ENCODE data around the gene TAS1R2. TPM values are rescaled to one million over a fixed set of nuclear protein-coding genes. Genes with fewer than 3 reads are reported as not detected.

TAS1R2 gene
- total and polyA plus RNA-seq, 2 donors from 2014 or later, result not detected

GRCh38 chr1:18869847-18870594 lies 10.6 kb upstream of the TAS1R2 start:
- H3K27ac ChIP-seq (ENCODE audit: low read depth in 2 of 2, low read length in 2 of 2), result no peak overlapping the region
- H3K4me3 ChIP-seq (ENCODE audit: low read length in 3 of 3), result no peak overlapping the region
- FAIRE-seq (no peak), DNase-seq (no peak)
- intact Hi-C loops (cut with DNase I), result loop anchor here (10.0 kb wide), 1 partner anchor 265 kb away; no protein-coding TSS in a partner anchor
- H3K4me1 ChIP-seq (ENCODE audit: control insufficient read depth in 2 of 3, insufficient read depth in 2 of 3, low read depth in 1 of 3, low read length in 3 of 3), result no peaks in the 10 kb centered on the region
- H3K36me3 ChIP-seq (ENCODE audit: control insufficient read depth in 2 of 3, insufficient read depth in 3 of 3, low read length in 3 of 3), result peaks cover 0 to 25% (median 11%) of the 10 kb centered on the region in 3 donors
- H3K9ac ChIP-seq (ENCODE audit: low read length in 3 of 3), result no peak overlapping the region
- no peaks in the 10 kb centered on the region for H3K9me3 ChIP-seq (ENCODE audit: control insufficient read depth in 2 of 3, insufficient read depth in 1 of 3, low read length in 3 of 3)
- TF ChIP-seq, protein P1, sequence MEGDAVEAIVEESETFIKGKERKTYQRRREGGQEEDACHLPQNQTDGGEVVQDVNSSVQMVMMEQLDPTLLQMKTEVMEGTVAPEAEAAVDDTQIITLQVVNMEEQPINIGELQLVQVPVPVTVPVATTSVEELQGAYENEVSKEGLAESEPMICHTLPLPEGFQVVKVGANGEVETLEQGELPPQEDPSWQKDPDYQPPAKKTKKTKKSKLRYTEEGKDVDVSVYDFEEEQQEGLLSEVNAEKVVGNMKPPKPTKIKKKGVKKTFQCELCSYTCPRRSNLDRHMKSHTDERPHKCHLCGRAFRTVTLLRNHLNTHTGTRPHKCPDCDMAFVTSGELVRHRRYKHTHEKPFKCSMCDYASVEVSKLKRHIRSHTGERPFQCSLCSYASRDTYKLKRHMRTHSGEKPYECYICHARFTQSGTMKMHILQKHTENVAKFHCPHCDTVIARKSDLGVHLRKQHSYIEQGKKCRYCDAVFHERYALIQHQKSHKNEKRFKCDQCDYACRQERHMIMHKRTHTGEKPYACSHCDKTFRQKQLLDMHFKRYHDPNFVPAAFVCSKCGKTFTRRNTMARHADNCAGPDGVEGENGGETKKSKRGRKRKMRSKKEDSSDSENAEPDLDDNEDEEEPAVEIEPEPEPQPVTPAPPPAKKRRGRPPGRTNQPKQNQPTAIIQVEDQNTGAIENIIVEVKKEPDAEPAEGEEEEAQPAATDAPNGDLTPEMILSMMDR (IDR thresholded peaks at IDR 0.05; ENCODE audit: borderline replicate concordance, extremely low read depth, insufficient read depth), result no peak
- H3K27me3 ChIP-seq (ENCODE audit: control insufficient read depth, insufficient read depth, low read length), result no peaks in the 10 kb centered on the region

DNA sequence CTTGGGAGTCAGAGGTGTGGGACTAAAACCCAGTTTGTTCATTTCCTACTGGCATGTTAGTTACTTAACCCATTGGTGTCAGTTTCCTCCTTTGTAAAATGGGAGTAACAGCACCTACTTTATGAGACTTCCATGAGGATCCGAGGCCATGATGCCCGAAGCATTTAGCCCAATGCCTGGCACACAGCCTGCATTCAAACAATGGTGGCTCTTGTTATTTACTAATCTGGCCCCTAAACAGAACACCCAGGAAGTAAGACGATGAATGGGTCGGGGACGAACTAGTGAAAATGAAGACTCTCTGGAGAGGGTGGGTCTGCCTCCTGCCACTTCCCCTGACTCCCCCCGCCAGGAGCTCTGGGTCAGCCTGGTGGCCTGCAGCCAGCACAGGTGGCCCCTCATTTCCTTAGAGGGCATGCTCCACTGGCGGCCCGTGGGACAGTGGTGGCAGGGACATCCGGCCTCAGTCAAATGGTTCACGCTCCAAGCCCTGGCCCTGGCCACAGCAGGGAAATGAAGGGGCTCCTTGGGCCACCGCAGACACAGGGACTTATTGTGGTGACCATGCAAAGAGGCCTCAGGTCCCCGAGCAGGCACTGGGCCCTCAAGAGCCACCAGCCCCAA lies 9.5 kb upstream of the TAS1R2 start:
- no peak for FAIRE-seq
- TF ChIP-seq, protein P1 (IDR thresholded peaks at IDR 0.05; ENCODE audit: borderline replicate concordance, extremely low read depth, insufficient read depth), result no peak
- no peaks in the 10 kb centered on the region for H3K9me3 ChIP-seq (ENCODE audit: control insufficient read depth in 2 of 3, insufficient read depth in 1 of 3, low read length in 3 of 3)
- H3K9ac ChIP-seq (ENCODE audit: low read length in 3 of 3), result no peak overlapping the region
- no peak overlapping the region for H3K27ac ChIP-seq (ENCODE audit: low read depth in 2 of 2, low read length in 2 of 2)
- no peak overlapping the region for H3K4me3 ChIP-seq (ENCODE audit: low read length in 3 of 3)
- H3K27me3 ChIP-seq (ENCODE audit: control insufficient read depth, insufficient read depth, low read length), result no peaks in the 10 kb centered on the region
- intact Hi-C loops (cut with DNase I), result no loop called here
- H3K4me1 ChIP-seq (ENCODE audit: control insufficient read depth in 2 of 3, insufficient read depth in 2 of 3, low read depth in 1 of 3, low read length in 3 of 3), result no peaks in the 10 kb centered on the region
- DNase-seq, result no peak
- peaks cover 0 to 21% (median 10%) of the 10 kb centered on the region in 3 donors for H3K36me3 ChIP-seq (ENCODE audit: control insufficient read depth in 2 of 3, insufficient read depth in 3 of 3, low read length in 3 of 3)

DNA sequence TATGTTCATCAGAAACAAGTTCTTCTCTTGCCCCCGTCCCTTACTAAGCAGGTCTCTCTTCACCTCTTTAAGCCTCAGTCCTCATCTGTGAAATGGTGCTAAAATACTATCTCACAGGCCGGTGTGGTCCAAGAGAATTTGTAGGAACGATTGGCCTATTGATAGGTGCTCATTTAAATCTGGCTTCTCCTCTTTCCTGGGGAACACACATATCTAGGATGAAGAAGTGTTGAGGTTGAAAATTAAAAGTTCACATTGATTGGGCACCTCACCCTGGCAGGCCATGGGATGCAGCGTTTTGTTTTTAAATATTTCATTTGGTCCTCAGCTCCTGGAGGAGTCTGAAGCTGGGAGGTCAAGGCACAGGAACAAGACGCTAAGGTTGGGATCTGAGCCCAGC lies 8.9 kb upstream of the TAS1R2 start:
- H3K27me3 ChIP-seq (ENCODE audit: control insufficient read depth, insufficient read depth, low read length), result no peaks in the 10 kb centered on the region
- no peaks in the 10 kb centered on the region for H3K4me1 ChIP-seq (ENCODE audit: control insufficient read depth in 2 of 3, insufficient read depth in 2 of 3, low read depth in 1 of 3, low read length in 3 of 3)
- no peak overlapping the region for H3K27ac ChIP-seq (ENCODE audit: low read depth in 2 of 2, low read length in 2 of 2)
- TF ChIP-seq, protein P1 (IDR thresholded peaks at IDR 0.05; ENCODE audit: borderline replicate concordance, extremely low read depth, insufficient read depth), result no peak
- peaks cover 0 to 15% (median 5%) of the 10 kb centered on the region in 3 donors for H3K36me3 ChIP-seq (ENCODE audit: control insufficient read depth in 2 of 3, insufficient read depth in 3 of 3, low read length in 3 of 3)
- no peak overlapping the region for H3K4me3 ChIP-seq (ENCODE audit: low read length in 3 of 3)
- H3K9me3 ChIP-seq (ENCODE audit: control insufficient read depth in 2 of 3, insufficient read depth in 1 of 3, low read length in 3 of 3), result no peaks in the 10 kb centered on the region
- intact Hi-C loops (cut with DNase I), result no loop called here
- FAIRE-seq, result no peak
- no peak for DNase-seq
- no peak overlapping the region for H3K9ac ChIP-seq (ENCODE audit: low read length in 3 of 3)

All from kidney (tissue), 14 donors.